Measurements from ENCODE around the gene POMT2.

Gene POMT2

DNA sequence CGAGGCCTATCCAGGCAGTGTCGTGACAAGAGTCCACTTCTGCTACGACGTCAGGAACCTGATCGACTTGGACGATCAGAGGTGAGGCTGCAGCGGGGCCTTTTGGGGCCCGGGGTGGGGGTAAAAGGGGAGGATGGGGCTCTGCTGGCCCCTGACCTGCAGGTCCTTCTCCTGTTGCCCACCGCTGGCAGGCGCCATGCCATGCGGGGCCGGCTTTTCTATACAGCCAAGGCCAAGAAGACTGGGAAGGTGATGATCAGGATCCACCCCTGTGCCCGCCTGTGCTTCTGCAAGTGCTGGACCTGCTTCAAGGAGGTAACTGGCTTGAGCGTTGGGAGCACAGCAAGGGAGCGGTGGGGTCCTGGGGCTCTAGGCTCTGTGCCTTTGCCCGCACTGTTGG lies 81.3 kb downstream of the POMT2 start:
- no peak for DNase-seq

DNA sequence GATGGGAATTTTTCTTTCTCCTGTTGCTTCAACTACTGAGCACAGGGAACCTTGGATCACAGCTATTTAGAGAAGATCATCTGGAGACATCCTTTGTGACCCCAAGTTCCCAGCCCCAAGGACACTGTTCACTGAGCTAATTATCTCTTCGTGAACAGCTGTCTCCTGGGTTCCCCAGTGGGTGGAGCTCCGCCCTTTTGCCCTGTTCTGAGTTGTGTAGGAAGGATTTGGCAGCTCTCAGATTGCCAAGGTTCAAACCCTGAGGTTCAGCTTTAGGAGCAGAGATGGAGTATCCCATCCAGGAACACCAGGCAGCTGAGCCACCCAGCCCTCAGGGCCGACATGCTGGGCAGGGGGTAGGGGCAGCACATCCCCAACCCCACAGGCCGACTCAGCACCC lies 81.7 kb downstream of the POMT2 start:
- DNase-seq = no peak

DNA sequence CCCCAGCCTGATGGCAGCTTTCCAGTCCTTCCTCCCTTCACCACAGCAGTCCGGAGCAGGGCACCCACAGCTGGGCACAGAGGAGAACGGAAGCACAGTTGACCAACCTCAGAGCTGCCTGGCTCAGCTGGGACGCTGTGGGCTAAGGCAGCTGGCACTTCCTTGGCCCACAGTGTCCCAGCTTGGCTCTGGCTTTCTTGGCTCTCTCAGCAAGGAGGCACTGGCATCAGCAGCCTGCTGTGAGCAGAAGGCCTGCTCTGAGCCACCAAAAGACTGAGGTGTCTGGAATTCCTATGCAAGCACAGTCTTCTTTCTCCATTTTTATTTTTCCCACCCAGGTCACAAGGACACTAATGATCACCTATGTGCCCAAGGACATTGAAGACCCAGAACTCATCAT lies 82.3 kb downstream of the POMT2 start:
- no peak for DNase-seq

DNA sequence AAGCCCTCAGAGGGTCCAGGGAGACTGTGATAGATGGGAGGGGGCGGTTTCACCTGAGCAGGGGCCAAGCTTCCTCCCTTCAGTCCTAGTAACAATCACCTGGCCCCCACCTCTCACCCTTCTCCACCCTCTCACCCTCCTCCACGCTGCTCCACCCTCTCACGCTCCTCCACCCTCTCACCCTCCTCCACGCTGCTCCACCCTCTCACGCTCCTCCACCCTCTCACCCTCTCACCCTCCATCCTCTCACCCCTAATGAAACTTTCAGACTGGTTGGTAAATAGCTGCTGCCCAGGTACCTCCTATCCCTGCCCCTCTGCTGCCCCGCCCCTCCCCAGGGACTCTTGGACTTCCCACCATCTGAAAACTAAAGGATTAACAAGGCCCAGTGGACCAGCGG lies 83.9 kb downstream of the POMT2 start:
- DNase-seq = no peak

DNA sequence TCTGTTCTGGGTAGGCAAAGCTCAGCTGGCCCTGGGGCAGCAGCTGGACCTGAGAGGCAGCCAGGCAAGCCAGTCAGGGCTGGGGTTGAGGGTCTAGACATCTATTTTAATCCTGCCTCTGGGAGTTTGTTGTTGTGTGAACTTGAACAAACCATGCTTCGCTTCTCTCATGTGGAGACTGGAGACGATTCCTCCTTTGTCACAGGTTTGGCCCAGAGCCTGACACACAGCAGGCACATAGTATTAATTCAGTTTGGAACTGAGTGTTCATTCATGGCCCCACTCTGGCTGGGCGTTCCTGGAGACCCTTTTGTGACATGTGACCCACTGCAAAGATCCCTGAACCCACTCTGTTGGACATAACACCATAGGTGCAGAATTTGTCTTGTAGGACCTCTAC lies 89.0 kb downstream of the POMT2 start:
- DNase-seq = no peak

DNA sequence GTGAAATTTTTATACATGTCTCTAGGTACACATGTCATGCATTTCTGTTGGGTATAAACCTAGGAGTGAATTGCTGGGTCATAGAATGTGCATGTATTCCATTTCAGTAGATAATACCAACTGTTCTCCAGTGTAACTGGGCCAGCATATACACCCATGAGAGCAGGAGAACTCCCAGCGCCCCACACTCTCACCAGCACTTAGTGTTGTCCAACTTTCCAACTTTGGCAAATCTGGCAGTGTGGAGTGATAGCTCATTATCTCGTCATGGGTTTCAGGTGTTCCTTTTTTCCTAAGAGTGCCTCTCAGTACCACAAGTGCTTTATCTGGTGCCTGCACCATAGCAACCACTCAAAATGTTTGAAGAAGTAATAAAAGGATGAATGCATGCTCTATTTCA lies 89.8 kb downstream of the POMT2 start:
- no peak for DNase-seq

DNA sequence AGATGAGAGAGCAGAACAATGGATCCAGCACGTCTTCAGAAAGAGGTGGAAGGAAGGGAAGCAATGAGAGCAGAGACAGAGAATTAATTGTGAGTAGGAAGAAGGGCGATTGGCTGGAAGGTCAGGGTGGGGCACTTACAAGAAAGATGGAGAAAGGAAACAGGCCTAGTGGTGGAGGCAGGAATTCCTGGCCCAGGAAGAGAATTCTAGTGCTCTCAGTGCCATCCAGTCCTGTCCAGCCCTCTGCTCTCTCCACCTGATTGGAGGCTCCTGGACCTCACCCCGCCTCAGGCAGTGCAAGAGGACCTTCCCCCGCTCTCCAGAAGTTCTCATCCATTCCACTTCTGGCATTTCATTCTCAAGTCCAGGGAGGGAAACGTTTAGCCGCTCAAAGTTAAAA lies 92.6 kb downstream of the POMT2 start:
- no peak for DNase-seq

DNA sequence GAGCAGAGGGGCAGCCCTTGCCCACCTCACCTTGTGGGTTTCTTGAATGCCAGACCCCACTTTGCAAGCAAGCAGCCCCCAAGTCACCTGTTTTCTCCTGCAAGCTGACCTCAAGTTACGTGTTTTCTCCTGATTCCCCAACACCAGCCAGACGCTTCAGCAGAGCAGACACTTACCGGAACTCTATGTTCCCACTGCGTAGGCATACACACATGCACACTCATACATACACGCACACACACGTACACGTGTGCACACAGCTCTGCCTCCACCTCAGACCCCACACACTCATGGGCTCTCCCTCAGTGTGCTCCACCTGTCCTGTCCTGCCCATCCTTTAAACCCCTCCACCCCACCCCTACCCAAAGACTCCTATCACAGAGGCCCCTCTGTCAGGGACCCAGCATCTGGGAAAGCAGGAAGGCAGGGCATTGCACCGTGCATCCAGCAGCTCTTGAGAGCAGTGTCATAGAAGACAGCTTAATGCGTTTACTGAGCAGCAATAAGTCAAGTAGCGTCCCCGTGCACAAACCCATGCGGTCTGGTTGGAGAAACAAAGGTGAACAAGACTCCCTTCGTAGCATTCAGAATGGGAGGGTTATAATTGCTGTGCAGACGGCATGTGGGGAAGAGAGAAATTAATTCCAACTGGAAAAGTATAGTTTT lies 94.7 kb downstream of the POMT2 start:
- no peak for DNase-seq

DNA sequence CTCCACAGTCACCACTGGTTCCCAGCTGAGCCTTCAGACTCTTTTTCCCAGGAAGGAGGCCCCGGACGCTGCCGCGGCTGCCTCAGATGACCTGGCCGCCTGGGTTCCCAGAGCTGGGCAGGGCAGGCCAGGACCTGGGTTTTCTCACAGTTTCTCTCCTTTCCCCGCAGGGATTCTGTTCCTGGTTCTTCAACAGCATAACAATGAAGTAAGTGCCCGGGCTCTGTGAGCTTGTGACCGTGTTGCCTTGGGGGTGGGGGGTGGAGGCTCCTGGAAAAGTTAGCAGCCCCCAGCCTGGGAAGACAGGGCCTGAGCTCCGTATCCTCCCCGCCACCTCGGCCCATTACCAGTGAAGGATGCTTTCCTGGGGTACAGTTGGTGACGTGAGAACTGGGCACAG lies 95.4 kb downstream of the POMT2 start:
- no peak for DNase-seq

Data from fibroblast of skin of back (primary cell).